Neural progenitor cell (in vitro differentiated cells): ENCODE results near the gene TMEM190.

Source experiments
- CTCF ChIP-seq: fragments of 200-600 bp; sonication (generic); IDR thresholded peaks from 2 replicates; pipeline ENCODE4 v1.5.1; 2017; ENCODE audit warnings: antibody characterized with exemption, mild to moderate bottlenecking
- EZH2 ChIP-seq: fragments of 200-600 bp; sonication (generic); IDR thresholded peaks from 2 replicates; pipeline ENCODE4 v1.6.1; 2017; ENCODE audit warnings: antibody characterized with exemption, mild to moderate bottlenecking, moderate library complexity
- EZH2phosphoT487 ChIP-seq: fragments of 200-600 bp; sonication (generic); IDR thresholded peaks from 2 replicates; pipeline ENCODE4 v1.6.1; 2017; ENCODE audit warnings: antibody characterized with exemption

- TF ChIP-seq CTCF (no peak), EZH2 (no peak), EZH2phosphoT487 (no peak)
Measured at GRCh38 chr19:55347442-55348009, 29.1 kb upstream of the TMEM190 start.
